ENCODE measurements around the gene TPK1.

TPK1 gene

GRCh38 chr7:144404946-144405345, 430.9 kb downstream of the TPK1 start:
- H3K36me3 ChIP-seq (ENCODE audit: control insufficient read depth, insufficient read depth, low read length), result no peaks in the 10 kb centered on the region
- no peak for TF ChIP-seq CTCF (IDR thresholded peaks at IDR 0.05; ENCODE audit: insufficient read depth, low read length, poor library complexity, severe bottlenecking)
- no peak overlapping the region for H3K4me3 ChIP-seq (replicated peaks; ENCODE audit: low read depth, low read length)
- no peak for DNase-seq (ENCODE audit: extremely low read depth, insufficient read length)
- no peaks in the 10 kb centered on the region; the same call in 1 of the 2 replicates for H3K27me3 ChIP-seq (replicated peaks; ENCODE audit: control insufficient read depth, insufficient read depth, low read length)

- H3K4me3 ChIP-seq (replicated peaks; ENCODE audit: low read depth, low read length), result no peak within 1 kb of the TSS
- DNase-seq (ENCODE audit: extremely low read depth, insufficient read length), result no peak
- TF ChIP-seq CTCF (IDR thresholded peaks at IDR 0.05; ENCODE audit: insufficient read depth, low read length, poor library complexity, severe bottlenecking), result no peak
- H3K36me3 ChIP-seq (ENCODE audit: control insufficient read depth, insufficient read depth, low read length), result no peaks in the 10 kb centered on the region
- H3K27me3 ChIP-seq (replicated peaks; ENCODE audit: control insufficient read depth, insufficient read depth, low read length), result no peaks in the 10 kb centered on the region; the same call in none of the 2 replicates
Measured at GRCh38 chr7:144403649-144404061, 432.2 kb downstream of the TPK1 start, which contains the start of gene NOBOX. Gene NOBOX, minus strand, starts transcription at chr7:144403693.

GRCh38 chr7:144403102-144403501, 432.8 kb downstream of the TPK1 start:
- no peaks in the 10 kb centered on the region for H3K36me3 ChIP-seq (ENCODE audit: control insufficient read depth, insufficient read depth, low read length)
- no peak for DNase-seq (ENCODE audit: extremely low read depth, insufficient read length)
- TF ChIP-seq CTCF (IDR thresholded peaks at IDR 0.05; ENCODE audit: insufficient read depth, low read length, poor library complexity, severe bottlenecking), result no peak
- H3K27me3 ChIP-seq (replicated peaks; ENCODE audit: control insufficient read depth, insufficient read depth, low read length), result no peaks in the 10 kb centered on the region; the same call in none of the 2 replicates
- no peak overlapping the region for H3K4me3 ChIP-seq (replicated peaks; ENCODE audit: low read depth, low read length)
